DOHH2 (cell line): Measurements from ENCODE around the gene KRT2.

ENCODE experiments used
- EZH2phosphoT487 ChIP-seq: fragments of 200-600 bp; sonication (generic); IDR thresholded peaks from 2 replicates; pipeline ENCODE4 v1.6.1; 2017; ENCODE audit warnings: borderline replicate concordance, mild to moderate bottlenecking, antibody characterized with exemption, low read length, moderate library complexity, mixed read lengths
- TF ChIP-seq, protein P1 (sequence below): fragments of 200-600 bp; sonication (generic); IDR thresholded peaks from one replicate; pipeline ENCODE4 v1.5.1; 2014; ENCODE audit warnings: antibody characterized with exemption, mild to moderate bottlenecking, low read depth, low read length; ENCODE audit not compliant: poor library complexity, severe bottlenecking

DNA sequence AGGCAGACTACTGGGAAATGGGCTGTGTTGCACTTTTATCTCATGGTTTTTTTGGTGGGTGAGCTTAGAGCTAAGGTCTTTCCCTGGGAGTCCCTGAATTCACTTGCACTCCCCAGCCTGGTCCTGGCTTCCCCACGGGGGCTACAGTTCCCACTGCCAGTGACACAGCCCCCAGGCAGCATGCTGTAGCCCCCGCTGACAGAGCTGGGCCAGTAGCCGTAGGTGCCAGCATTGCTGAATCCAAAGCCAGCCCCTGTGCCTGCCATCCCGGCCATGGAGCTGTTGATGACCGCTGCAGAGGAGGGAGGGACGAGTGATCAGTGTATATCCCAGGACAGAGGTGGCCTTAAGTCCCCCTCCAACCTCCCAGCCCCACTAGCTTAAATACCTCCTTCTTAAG, 43.9 kb downstream of the KRT2 start:
- TF ChIP-seq, protein P1, sequence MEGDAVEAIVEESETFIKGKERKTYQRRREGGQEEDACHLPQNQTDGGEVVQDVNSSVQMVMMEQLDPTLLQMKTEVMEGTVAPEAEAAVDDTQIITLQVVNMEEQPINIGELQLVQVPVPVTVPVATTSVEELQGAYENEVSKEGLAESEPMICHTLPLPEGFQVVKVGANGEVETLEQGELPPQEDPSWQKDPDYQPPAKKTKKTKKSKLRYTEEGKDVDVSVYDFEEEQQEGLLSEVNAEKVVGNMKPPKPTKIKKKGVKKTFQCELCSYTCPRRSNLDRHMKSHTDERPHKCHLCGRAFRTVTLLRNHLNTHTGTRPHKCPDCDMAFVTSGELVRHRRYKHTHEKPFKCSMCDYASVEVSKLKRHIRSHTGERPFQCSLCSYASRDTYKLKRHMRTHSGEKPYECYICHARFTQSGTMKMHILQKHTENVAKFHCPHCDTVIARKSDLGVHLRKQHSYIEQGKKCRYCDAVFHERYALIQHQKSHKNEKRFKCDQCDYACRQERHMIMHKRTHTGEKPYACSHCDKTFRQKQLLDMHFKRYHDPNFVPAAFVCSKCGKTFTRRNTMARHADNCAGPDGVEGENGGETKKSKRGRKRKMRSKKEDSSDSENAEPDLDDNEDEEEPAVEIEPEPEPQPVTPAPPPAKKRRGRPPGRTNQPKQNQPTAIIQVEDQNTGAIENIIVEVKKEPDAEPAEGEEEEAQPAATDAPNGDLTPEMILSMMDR = no peak
- no peak for TF ChIP-seq EZH2phosphoT487
